ENCODE results near the gene ZNF844.
"Not testable (repeated sequence)": the region's sequence is repeated elsewhere in the genome, so short reads cannot be mapped to it uniquely, and the experiment has no call there.

Gene ZNF844

DNA sequence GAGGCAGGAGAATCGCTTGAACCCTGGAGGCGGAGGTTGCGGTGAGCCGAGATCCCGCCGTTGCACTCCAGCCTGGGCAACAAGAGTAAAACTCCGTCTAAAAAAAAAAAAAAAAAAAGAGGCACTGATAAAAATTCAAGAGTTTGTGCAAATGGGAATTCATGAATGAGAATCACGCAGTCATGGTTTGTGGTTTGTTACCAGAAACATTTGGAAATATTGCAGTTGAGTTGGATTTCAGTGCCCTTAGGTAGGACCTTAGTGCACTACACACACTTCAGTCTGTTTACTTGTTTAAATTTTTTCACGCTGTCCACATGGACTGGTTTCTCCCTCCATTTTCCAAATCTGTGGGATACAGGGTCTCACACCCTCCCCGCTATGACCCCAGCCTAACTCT, 28.4 kb downstream of the ZNF844 start:
- no peak for DNase-seq

DNA sequence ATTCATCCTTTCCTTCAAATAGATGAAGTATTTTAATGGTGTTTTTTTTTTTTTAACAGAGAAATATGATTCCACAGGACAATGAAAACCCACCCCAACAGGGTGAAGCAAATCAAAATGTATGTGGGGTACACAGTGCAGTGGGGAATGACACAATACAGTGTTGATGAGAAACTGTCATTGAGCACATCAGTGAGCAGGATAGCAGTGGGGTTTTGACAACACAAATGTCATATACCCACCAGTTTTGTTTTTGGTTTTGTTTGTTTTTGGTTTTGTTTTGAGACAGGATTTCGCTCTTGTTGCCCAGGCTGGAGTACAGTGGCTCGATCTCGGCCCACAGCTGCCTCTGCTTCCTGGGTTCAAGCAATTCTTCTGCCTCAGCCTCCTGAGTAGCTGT, 29.2 kb downstream of the ZNF844 start:
- no peak for DNase-seq

DNA sequence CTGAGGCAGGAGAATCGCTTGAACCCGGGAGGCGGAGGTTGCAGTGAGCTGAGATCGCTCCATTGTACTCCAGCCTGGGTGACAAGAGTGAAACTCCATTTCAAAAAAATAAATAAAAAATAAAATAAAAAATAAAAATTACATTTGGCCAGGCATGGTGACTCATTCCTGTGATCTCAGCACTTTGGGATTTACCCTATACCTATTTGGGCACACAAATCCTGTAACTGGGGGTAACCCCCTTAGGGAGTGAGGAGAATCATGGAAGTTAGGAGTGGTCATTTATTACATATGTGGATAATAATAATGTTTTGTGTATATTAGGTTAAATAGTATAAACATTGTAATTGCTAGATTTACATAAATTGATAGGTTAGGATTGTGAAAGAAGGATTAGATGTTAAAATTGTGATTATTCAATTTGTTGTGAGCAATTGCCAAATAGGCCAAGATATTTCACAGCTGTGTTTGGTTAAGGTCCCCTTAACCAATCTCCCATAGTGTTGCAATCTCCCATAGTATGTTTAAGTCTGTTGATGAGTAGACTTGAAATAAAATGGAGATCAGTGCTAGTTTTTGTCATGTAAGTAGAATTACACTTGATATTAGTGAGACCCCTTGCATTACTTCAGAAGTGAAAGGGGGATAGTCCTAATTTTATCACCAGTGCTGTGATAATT, 30.7 kb downstream of the ZNF844 start:
- DNase-seq = no peak

DNA sequence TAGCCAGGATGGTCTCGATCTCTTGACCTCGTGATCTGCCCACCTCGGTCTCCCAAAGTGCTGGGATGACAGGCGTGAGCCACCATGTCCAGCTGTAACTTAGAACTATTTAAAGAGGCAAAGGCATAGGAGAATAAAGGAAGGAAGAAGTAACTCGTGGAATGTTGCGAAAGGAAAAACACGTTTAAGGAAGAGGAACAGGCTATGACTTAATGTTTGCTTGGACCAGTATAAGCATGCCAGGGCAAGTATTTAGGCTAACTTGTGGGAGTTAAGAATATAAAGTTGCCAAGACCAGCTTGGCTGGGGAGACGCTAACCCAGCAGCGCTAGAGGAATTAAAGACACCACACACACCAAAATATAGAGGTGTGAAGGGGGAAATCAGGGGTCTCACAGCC, 33.5 kb downstream of the ZNF844 start:
- no peak for DNase-seq

DNA sequence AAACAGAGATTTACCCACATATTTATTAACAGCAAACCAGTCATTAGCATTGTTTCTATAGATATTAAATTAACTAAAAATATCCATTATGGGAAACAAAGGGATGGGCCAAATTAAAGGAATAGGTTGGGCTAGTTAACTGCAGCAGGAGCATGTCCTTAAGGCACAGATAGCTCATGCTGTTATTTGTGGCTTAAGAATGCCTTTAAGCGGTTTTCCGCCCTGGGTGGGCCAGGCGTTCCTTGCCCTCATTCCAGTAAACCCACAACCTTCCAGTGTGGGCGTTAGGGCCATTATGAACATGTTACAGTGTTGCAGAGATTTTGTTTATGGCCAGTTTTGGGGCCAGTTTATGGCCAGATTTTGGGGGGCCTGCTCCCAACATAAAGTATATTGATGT, 39.4 kb downstream of the ZNF844 start:
- DNase-seq = not testable (repeated sequence)

DNA sequence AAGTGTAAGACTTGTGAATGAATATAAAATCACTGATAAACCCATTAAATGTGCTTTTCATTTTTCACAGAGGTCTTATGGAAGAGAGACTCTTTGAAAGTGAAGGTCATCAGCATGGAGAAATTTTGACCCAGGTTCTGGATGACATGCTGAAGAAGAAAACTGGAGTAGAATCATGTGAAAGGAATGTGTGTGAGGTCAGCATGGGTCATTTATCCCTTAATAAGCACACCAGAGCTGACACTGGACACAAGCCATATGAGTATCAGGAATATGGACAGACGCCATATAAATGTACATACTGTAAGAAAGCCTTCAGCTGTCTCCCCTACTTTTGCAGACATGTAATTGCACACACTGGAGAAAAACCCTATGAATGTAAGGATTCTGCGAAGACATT, 46.6 kb downstream of the ZNF844 start:
- DNase-seq = no peak

DNA sequence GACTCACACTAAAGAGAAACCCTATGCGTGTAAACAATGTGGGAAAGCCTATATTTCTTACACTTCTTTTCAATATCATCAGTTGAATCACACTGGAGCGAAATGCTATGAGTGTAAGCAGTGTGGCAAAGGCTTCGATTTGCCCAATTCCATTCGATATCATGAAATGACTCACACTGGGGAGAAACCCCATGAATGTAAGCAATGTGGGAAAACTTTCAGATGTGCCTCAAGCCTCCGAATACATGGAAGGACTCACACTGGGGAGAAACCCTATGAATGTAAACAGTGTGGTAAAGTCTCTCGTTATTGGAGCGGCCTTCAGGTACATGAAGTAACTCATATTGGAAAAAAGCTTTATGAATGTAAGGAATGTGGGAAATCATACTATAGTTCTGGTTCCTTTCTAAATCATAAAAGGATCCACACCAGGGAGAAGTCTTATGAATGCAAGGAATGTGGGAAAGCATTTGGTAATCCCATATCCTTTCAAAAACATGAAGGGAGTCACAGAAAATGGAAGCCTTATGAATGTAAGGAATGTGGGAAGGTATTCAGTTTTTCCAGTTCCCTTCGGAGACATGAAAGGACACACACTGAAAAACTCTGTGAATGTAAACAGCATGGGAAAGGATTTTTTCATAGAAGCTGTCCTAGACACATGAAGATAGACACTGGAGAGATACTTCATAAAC, 47.6 kb downstream of the ZNF844 start:
- DNase-seq = no peak

DNA sequence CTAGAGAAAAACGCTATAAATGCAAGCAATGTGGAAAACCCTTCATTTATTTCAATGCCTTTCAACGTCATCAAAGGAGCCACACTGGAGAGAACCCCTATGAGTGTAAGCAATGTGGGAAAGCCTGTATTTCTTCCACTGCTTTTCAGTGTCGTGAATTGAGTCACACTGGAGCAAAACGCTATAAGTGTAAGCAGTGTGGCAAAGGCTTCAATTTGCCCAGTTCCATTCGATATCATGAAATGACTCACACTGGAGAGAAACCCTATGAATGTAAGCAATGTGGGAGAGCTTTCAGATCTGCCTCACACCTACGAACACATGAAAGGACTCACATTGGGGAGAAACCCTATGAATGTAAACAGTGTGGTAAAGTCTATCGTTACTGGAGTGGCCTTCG, 48.2 kb downstream of the ZNF844 start:
- no peak for DNase-seq

DNA sequence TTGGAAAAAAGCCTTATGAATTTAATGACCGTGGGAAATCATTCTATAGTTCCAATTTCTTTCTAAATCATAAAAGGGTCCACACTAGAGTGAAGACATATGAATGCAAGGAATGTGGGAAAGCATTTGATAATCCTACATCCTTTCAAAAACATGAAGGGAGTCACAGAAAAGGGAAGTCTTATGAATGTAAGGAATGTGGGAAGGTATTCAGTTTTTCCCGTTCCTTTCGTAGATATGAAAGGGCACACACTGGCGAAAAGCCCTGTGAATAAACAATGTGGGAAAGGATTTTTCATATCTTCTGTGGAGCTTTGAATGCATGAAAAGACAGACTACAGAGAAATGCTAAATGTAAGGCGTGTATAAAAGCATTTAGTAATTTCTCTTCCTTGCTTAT, 48.6 kb downstream of the ZNF844 start:
- DNase-seq = no peak

DNA sequence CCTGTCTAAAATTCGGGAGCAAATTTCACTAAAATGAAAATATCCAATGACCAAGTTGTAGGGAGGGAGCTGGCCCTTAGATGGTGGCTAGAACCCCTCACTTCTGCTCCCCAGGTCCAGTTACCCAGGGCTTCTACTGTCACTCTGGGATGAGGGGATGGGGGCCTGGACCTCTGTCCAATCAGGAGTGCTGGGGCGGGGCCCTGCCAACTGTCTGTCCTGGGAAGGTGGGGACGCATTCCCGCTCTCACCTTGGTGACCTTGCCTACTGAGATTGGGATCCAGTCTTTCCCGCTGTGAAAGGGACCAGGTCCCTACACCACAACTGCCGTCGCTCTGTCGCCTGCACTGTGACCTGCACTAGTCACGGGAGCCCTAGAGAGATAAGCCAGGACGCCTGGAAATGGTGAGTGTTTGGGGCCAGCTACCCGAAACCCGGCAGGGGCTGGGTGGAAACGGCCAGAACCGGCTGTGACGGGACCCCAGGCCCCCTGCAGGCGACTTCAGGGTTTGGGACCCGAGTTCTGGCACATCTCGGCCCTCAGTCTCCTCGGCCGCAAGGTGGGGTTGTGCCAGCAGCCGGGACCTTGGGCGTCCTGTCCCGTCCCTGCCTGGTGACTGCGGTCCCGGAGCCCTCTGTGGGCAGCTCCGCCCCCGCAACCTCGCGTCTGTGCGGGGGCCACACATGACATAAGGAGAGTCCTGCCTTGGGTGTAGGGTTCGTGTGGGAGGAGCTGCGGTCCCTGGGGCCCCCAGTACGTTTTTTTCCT, 52.9 kb downstream of the ZNF844 start:
- DNase-seq = no peak

DNA sequence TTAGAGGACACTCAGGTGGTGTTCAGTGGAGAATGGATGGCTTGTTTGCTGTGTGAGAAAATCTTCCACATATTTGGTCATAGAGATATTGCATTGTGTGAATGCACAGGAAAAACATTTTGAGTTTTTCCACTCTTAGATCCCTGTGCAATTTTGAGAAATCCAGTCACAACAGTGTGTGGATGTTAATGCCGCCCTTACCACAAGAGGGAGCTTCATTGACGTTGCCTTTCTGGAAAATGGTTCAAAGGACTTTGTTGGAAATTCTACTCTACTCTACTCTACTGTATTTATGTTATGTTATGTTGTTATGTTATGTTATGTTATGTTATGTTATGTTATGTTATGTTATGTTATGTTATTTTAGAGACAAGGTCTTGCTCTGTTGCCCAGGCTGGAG, 62.2 kb downstream of the ZNF844 start:
- DNase-seq = no peak

All from NCI-H2029 treated with DMSO at 0.1 percent for 48 hours (cell line).